CD1c-positive myeloid dendritic cell (primary cell): ENCODE data around the gene PPTC7.
"Not testable (repeated sequence)": the region's sequence is repeated elsewhere in the genome, so short reads cannot be mapped to it uniquely, and the experiment has no call there.

ENCODE experiments used
- DNase-seq: peaks from one replicate; pipeline ENCODE4 v3.0.0-alpha.2; 2016; ENCODE audit errors: extremely low spot score

PPTC7 gene

DNA sequence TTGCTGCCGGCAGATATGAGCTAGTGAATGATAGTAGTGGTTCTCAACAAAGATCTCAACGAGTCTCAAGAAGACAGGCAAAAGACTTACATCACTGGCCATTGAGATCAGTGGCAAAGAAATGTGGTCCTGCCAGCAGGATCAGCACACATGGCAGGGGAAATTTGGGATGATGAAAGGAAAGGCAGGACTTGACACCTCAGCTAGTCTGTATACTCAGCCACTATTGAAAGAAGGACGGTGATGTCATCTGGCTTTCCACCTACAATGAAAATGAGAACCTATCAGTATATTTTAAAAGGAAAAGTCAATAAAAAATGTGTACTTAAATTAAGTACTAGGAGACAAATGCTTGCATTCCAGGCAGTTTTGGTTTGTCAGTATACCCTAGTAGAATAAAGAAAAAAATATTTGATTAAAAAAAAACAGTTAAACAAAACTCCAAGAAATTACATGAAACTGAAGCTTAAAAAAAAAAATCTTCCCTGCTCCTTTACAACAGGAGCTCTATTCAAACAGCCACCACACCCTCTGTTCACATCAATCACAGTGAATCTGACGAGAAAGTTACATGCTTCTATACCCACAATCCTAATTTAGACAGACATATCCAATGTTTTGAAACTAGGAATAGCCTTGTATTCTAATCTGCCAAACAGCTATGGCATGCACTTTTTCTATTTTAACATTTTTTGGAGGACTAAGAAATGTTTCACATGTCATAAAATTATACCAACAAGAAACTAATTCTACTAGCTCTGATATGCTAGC lies 46.1 kb downstream of the PPTC7 start:
- no peak for DNase-seq

DNA sequence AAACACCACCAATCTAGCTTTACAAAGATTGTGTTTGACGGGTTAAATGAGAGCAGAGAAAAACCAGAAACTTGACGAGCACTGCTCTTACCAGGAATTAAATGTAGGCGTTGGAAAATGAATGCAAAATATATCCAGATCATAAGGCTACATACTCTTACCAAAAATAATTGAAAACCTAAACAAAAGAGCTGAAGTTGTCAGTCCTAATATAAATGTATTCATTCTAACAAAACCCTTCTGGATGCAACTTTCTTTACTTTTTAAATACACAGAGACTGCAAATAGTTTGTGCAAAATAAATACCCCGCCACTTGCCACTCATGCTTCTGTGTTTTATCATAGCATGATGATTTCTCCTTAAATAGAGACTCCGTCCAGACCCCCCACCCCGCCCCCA lies 48.3 kb downstream of the PPTC7 start:
- DNase-seq = no peak

- no peak for DNase-seq
Observed at GRCh38 chr12:110533607-110534006, 49.5 kb downstream of the PPTC7 start.

GRCh38 chr12:110532644-110533043 lies 50.5 kb downstream of the PPTC7 start:
- no peak for DNase-seq

GRCh38 chr12:110531741-110532333 lies 51.3 kb downstream of the PPTC7 start:
- no peak for DNase-seq

DNA sequence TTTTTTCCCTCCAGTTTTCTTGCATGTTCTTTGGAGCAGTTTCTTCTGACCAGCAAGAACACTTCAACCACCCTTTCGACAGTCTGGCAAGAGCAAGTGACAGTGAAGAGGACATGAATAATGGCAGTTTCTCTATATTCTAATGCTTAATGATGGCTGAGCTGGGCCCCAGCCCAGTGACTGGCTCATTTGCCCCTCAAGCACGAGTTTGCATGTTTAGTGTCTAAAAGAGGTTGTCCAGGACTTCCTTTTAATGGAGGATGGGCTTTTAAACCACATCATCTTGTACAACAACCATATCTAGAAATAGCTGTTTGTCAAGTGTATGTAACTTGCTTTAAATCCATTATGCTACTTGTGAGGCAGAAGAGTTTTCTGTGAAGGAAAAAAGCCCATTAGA lies 52.6 kb downstream of the PPTC7 start:
- DNase-seq = no peak

GRCh38 chr12:110528277-110528839 lies 54.8 kb downstream of the PPTC7 start:
- DNase-seq = no peak

DNA sequence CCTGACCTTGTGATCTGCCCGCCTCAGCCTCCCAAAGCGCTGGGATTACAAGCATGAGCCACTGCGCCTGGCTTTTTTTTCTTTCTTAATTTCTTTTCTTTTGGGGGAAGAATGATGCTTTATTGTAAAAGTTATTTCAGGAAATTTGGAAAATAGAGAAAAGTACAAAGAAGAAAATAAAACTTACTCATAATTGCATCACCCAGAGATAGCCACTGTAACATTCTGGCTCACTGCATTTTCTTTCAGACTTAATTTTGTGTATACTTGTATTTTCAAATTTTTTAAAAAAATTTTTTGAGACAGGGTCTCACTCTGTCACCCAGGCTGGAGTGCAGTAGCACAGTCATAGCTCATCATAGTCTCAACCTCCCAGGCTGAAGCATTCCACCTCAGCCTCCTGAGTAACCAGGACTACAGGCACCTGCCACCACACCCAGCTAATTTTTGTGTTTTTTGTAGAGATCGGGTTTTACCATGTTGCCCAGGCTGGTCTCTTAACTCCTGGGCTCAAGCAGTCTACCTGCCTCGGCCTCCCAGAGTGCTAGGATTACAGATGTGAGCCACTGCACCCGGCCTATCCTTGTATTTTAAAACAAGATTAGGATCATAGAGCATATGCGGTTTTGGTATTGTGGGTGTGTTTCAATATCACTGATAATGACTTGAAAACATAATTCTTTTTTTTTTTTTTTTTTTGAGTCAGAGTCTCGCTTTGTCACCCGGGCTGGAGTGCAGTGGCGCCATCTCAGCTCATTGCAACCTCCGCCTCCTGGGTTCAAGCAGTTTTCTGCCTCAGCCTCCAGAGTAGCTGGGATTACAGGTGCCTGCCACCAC lies 62.0 kb downstream of the PPTC7 start:
- DNase-seq = not testable (repeated sequence)

GRCh38 chr12:110518014-110518413 lies 65.1 kb downstream of the PPTC7 start:
- DNase-seq = not testable (repeated sequence)

- no peak for DNase-seq
Observed at GRCh38 chr12:110516995-110517394, 66.1 kb downstream of the PPTC7 start.

- no peak for DNase-seq
Observed at GRCh38 chr12:110514363-110514762, 68.8 kb downstream of the PPTC7 start.

DNA sequence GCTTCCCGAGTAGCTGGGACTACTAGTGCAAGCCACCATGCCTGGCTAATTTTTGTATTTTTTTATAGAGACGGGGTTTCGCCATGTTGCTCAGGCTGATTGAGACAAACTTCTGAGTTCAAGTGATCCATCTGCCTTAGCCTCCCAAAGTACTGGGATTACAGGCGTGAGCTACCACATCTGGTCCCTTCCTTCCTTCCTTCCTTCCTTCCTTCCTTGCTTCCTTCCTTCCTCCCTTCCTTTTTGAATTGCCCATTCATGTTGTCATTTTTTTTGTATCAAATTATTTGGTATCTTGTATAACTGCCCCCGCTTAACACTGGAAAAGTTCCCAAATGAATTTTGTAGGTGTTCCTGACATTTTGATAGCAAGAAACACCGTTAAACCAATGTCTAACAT lies 69.3 kb downstream of the PPTC7 start:
- no peak for DNase-seq

- DNase-seq = no peak
Observed at GRCh38 chr12:110508071-110508586, 75.0 kb downstream of the PPTC7 start.

GRCh38 chr12:110505332-110505731 lies 77.8 kb downstream of the PPTC7 start:
- no peak for DNase-seq

- no peak for DNase-seq
Observed at GRCh38 chr12:110503432-110503831, 79.7 kb downstream of the PPTC7 start.

DNA sequence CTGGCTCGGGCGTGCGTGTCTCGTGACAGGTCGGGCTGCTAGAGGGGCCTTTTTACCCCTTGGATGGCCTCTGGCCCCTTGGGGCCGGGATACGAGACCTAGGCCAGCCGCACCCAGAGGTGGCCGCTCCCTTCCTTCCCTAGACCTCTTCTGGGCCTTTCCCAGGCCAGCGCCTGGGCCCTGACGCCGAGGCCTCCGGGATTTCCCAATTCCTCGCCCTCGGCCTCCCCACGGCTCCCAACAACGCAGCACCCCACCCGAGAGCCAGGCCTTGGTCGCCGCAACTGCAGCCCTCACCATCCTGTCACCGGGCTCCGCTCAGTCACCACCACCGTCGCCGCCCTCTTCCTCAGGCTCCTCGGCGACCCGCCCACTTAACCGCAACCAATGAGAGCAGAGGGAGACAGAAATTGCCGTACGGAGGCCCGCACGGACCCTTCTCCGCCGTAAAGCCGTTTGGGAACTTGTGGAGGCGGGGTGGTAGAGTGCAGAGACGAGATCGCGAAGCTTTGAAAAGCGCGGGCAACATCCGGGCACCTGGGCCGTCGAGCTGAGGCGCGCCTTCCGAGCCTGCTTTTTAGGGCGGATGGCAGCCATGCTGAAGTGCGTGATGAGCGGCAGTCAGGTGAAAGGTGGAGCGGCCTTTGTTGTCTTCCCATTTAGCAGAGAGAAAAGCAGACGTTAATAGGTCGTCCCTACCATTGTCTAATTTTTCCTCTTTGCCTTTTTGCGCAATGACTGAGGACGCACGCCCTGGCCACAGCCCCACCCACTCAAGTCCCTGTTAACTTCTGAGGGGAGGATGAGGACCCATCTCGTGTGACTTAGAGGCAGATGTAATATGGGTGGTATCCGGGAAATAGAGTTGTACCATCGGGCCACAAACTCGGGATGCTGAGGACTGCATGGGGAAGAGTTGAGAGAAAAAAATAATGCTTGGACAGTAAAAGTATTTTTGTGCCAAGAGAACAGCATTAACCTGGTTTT lies 81.1 kb downstream of the PPTC7 start, which contains the start of the genes RAD9B and VPS29:
Gene RAD9B, plus strand, starts transcription at position 580 of the 987 bp plus-strand sequence. Its CDS starts 7 bp downstream, at position 587.
Gene VPS29, minus strand, starts transcription at position 360 of the 987 bp plus-strand sequence. Its CDS starts 60 bp downstream, at position 300.
- peak; percentile 99 for DNase-seq

GRCh38 chr12:110501399-110501751 lies 81.7 kb downstream of the PPTC7 start:
- DNase-seq = peak; percentile 64

- peak; percentile 57 for DNase-seq
Observed at GRCh38 chr12:110498984-110499706, 84.0 kb downstream of the PPTC7 start.
